ENCODE results near the gene BNC2.

The BNC2 gene

DNA sequence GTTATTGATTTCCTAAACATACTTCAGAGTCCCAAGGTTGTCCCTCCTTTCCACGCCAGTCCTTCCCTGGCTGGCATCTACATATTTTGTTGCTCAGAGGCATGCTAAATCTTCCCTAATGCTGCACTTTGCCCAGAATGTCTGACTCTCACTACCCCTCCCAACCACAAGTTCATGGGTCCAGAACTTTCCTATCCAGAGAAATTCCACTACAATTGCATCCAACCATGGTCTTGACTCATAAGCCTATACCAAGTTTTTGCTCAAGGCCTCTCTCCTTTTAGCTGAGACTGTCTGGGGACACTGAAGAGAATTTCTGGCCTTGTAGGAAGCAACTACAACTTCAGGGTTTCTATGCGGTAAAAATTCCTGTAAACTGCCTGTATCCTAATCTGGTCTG is 206.3 kb downstream of the BNC2 start:
- H3K27ac ChIP-seq (replicated peaks) = no peak overlapping the region
- H3K4me3 ChIP-seq (replicated peaks; ENCODE audit: insufficient read depth, low read length) = no peak overlapping the region
- DNase-seq (ENCODE audit: low read depth in 1 of 2, low spot score in 1 of 2) = no peak
- TF ChIP-seq, protein P1, sequence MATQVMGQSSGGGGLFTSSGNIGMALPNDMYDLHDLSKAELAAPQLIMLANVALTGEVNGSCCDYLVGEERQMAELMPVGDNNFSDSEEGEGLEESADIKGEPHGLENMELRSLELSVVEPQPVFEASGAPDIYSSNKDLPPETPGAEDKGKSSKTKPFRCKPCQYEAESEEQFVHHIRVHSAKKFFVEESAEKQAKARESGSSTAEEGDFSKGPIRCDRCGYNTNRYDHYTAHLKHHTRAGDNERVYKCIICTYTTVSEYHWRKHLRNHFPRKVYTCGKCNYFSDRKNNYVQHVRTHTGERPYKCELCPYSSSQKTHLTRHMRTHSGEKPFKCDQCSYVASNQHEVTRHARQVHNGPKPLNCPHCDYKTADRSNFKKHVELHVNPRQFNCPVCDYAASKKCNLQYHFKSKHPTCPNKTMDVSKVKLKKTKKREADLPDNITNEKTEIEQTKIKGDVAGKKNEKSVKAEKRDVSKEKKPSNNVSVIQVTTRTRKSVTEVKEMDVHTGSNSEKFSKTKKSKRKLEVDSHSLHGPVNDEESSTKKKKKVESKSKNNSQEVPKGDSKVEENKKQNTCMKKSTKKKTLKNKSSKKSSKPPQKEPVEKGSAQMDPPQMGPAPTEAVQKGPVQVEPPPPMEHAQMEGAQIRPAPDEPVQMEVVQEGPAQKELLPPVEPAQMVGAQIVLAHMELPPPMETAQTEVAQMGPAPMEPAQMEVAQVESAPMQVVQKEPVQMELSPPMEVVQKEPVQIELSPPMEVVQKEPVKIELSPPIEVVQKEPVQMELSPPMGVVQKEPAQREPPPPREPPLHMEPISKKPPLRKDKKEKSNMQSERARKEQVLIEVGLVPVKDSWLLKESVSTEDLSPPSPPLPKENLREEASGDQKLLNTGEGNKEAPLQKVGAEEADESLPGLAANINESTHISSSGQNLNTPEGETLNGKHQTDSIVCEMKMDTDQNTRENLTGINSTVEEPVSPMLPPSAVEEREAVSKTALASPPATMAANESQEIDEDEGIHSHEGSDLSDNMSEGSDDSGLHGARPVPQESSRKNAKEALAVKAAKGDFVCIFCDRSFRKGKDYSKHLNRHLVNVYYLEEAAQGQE (IDR thresholded peaks at IDR 0.05; ENCODE audit: insufficient replicate concordance, low read depth) = no peak
- TF ChIP-seq, protein P2, sequence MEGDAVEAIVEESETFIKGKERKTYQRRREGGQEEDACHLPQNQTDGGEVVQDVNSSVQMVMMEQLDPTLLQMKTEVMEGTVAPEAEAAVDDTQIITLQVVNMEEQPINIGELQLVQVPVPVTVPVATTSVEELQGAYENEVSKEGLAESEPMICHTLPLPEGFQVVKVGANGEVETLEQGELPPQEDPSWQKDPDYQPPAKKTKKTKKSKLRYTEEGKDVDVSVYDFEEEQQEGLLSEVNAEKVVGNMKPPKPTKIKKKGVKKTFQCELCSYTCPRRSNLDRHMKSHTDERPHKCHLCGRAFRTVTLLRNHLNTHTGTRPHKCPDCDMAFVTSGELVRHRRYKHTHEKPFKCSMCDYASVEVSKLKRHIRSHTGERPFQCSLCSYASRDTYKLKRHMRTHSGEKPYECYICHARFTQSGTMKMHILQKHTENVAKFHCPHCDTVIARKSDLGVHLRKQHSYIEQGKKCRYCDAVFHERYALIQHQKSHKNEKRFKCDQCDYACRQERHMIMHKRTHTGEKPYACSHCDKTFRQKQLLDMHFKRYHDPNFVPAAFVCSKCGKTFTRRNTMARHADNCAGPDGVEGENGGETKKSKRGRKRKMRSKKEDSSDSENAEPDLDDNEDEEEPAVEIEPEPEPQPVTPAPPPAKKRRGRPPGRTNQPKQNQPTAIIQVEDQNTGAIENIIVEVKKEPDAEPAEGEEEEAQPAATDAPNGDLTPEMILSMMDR (IDR thresholded peaks at IDR 0.05; ENCODE audit: insufficient read depth, low read length) = no peak
- TF ChIP-seq POLR2AphosphoS5 (IDR thresholded peaks at IDR 0.05; ENCODE audit: low read depth) (no peak), SPI1 (IDR thresholded peaks at IDR 0.05; ENCODE audit: borderline replicate concordance, low read depth) (no peak), GABPA (IDR thresholded peaks at IDR 0.05; ENCODE audit: low read depth) (no peak)
- no peaks in the 10 kb centered on the region for H3K27me3 ChIP-seq (ENCODE audit: insufficient read depth, poor library complexity, severe bottlenecking)

DNA sequence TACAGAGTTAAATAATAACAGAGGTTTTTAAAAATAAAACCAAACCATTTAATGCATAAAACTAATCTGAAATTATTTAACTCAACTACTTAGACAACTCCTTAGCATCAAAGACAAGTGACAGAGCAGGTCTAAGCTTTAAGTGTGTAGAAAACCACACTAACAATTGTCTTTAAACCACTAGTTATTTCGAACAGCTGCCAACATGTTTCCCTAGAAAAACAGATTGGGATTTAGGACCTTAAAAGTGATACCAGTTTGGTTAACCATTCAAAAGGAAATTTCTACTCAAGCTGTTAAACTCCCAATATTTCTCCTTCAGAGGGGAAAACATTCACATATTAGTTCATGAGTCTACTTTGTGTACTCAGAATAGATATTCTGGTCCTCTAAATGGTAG is 208.7 kb downstream of the BNC2 start:
- DNase-seq (ENCODE audit: low read depth in 1 of 2, low spot score in 1 of 2) = no peak

DNA sequence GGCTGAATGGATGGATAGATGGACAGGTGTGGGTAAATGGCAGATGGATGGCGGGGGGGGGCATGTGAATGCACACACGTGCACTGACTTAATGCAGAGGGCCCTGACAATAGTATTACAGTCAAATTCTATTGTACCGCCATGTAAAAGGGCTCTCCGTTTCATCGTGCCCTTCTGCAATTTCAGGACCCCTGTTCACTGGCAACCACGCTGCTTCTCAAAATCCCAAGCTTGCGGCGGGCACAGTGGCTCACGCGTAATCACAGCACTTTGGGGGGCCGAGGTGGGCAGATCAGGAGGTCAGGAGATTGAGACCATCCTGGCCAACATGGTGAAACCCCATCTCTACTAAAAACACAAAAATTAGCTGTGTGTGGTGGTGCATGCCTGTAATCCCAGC is 211.4 kb downstream of the BNC2 start:
- H3K4me3 ChIP-seq (replicated peaks; ENCODE audit: insufficient read depth, low read length) = no peak overlapping the region
- no peak for TF ChIP-seq GABPA (IDR thresholded peaks at IDR 0.05; ENCODE audit: low read depth)
- H3K27ac ChIP-seq (replicated peaks) = no peak overlapping the region
- DNase-seq (ENCODE audit: low read depth in 1 of 2, low spot score in 1 of 2) = no peak
- H3K27me3 ChIP-seq (ENCODE audit: insufficient read depth, poor library complexity, severe bottlenecking) = no peaks in the 10 kb centered on the region

More for the DNA sequence above, 208.7 kb downstream of the BNC2 start:
- Histone ChIP-seq H3K27ac (replicated peaks) (no peak overlapping the region), H3K4me3 (replicated peaks; ENCODE audit: insufficient read depth, low read length) (no peak overlapping the region), H3K27me3 (ENCODE audit: insufficient read depth, poor library complexity, severe bottlenecking) (no peaks in the 10 kb centered on the region)
- TF ChIP-seq, protein P2 (IDR thresholded peaks at IDR 0.05; ENCODE audit: insufficient read depth, low read length) = no peak
- TF ChIP-seq, protein P1 (IDR thresholded peaks at IDR 0.05; ENCODE audit: insufficient replicate concordance, low read depth) = no peak
- no peak for TF ChIP-seq GABPA (IDR thresholded peaks at IDR 0.05; ENCODE audit: low read depth)

DNA sequence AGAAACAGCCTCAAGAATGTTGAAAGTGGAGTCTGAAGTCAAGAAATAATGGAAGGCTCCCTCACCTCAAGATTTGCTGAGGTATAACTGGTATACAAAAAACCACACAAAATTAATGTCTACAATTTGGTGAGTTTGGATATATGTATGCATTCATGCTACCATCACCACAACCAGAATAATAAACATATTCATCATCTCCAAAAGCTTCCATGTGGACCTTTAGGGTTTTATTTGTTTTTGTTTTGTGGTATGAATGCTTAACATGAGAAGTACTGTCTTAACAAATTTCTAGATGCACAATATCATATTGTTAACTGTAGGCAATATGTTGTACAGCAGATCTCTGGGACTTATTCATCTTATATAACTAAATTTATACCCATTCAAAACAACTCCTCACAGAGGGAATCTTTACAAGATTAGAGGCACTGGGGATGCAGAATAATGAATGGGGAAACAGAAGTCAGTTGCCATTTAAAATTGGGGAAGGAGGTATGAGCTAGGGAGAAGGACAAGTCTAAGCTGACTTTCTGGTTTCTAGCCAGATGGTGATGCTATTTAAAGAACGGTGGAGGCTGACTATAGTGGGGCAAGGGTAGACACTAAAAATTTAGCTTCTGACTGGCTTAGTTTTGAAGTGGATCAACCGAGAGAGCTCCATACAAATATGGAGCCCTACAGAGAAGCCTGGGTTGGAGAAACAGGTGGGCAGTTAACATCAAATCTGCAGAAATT is 213.9 kb downstream of the BNC2 start:
- H3K4me3 ChIP-seq (replicated peaks; ENCODE audit: insufficient read depth, low read length) = no peak overlapping the region
- no peaks in the 10 kb centered on the region for H3K27me3 ChIP-seq (ENCODE audit: insufficient read depth, poor library complexity, severe bottlenecking)
- H3K27ac ChIP-seq (replicated peaks) = no peak overlapping the region
- DNase-seq (ENCODE audit: low read depth in 1 of 2, low spot score in 1 of 2) = no peak
- TF ChIP-seq SPI1 (IDR thresholded peaks at IDR 0.05; ENCODE audit: borderline replicate concordance, low read depth) (no peak), POLR2AphosphoS5 (IDR thresholded peaks at IDR 0.05; ENCODE audit: low read depth) (no peak), GABPA (IDR thresholded peaks at IDR 0.05; ENCODE audit: low read depth) (no peak)
- TF ChIP-seq, protein P2 (IDR thresholded peaks at IDR 0.05; ENCODE audit: insufficient read depth, low read length) = no peak
- TF ChIP-seq, protein P1 (IDR thresholded peaks at IDR 0.05; ENCODE audit: insufficient replicate concordance, low read depth) = no peak
